Measurements from ENCODE around the gene DOK6.
"Not testable (repeated sequence)": the region's sequence is repeated elsewhere in the genome, so short reads cannot be mapped to it uniquely, and the experiment has no call there.

DNA sequence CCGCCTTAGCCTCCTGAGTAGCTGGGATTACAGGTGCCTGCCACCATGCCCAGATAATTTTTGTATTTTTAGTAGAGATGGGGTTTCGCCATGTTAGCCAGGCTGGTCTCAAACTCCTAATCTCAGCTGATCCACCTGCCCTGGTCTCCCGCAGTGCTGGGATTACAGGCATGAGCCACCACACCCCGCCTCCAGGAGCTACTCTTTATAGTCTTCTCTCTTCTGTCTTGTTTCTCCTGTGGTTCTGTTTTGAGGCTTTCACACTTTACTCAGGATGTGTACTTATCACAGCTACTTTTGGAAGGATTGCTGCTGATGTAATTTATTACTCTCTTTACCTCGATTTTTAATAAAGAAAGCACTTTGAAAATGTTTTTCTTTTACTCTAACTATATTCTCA, 261.4 kb downstream of the DOK6 start:
- not testable (repeated sequence) for TF ChIP-seq POLR2A (IDR thresholded peaks at IDR 0.05; ENCODE audit: low read depth, low read length); TAF1 (IDR thresholded peaks at IDR 0.05; ENCODE audit: low read depth, low read length); POLR2AphosphoS5 (IDR thresholded peaks at IDR 0.05; ENCODE audit: low read depth, low read length); SPI1 (IDR thresholded peaks at IDR 0.05; ENCODE audit: low read depth, low read length); POU2F2 (IDR thresholded peaks at IDR 0.05; ENCODE audit: low read depth, low read length); PAX5 (IDR thresholded peaks at IDR 0.05; ENCODE audit: insufficient read depth, low read length, severe bottlenecking)

Data from GM12891 (cell line).